ENCODE measurements around the gene TEAD2. TPM values are rescaled to one million over a fixed set of nuclear protein-coding genes. Genes with fewer than 3 reads are reported as not detected.
"Not testable (repeated sequence)": the region's sequence is repeated elsewhere in the genome, so short reads cannot be mapped to it uniquely, and the experiment has no call there.

The TEAD2 gene
- total RNA-seq, 1 experiment from 2014 or later = 121 TPM

DNA sequence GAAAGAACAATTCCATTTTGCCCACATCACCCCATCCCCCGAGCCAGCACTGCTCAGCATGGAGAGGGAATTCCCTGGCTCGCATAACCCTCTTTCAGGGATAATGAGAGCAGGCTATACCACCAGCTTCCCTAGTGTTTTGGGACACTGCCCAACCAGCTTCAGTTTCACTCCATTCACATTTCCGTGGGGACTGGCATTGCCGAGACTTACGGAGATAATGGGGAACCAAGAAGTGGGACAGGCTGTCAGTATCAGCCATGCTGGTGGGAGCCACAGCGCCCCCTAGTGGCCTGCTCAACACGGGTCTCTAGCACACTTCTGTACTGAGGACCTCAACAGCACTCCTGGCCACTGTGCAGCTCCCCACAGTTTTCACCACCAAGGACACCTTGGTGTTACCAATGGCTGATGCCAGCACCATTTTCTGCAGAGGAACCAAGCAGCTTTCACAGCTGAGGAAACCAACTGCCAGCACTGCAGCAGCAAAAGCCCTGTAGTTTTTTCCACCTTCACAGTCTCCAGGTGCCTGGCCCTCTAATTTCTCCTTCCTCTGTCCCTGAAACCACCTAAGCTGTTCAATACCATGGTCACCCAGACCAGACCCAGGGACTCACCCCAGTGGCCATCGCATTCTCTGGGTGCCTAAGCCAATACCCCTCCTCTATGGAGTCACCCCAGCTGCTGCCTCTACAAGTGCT is 60.9 kb downstream of the TEAD2 start:
- Histone ChIP-seq H3K27me3 (replicated peaks; ENCODE audit: insufficient read depth, low read depth, low read length, poor library complexity) (no peaks in the 10 kb centered on the region), H3K4me1 (ENCODE audit: insufficient read depth, low read length, poor library complexity, severe bottlenecking) (no peaks in the 10 kb centered on the region), H3K27ac (ENCODE audit: low read depth, low read length, poor library complexity, severe bottlenecking) (no peak overlapping the region), H3K9me3 (ENCODE audit: low read depth, low read length, poor library complexity, severe bottlenecking) (no peaks in the 10 kb centered on the region), H3K36me3 (ENCODE audit: insufficient read depth, low read length, poor library complexity, severe bottlenecking) (no peaks in the 10 kb centered on the region), H3K4me3 (ENCODE audit: low read depth, low read length, poor library complexity, severe bottlenecking) (peak overlapping the region; percentile 29)
- DNase-seq (ENCODE audit: low spot score) = peak; percentile 83
- TF ChIP-seq, protein P1, sequence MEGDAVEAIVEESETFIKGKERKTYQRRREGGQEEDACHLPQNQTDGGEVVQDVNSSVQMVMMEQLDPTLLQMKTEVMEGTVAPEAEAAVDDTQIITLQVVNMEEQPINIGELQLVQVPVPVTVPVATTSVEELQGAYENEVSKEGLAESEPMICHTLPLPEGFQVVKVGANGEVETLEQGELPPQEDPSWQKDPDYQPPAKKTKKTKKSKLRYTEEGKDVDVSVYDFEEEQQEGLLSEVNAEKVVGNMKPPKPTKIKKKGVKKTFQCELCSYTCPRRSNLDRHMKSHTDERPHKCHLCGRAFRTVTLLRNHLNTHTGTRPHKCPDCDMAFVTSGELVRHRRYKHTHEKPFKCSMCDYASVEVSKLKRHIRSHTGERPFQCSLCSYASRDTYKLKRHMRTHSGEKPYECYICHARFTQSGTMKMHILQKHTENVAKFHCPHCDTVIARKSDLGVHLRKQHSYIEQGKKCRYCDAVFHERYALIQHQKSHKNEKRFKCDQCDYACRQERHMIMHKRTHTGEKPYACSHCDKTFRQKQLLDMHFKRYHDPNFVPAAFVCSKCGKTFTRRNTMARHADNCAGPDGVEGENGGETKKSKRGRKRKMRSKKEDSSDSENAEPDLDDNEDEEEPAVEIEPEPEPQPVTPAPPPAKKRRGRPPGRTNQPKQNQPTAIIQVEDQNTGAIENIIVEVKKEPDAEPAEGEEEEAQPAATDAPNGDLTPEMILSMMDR (conservative IDR thresholded peaks at IDR 0.05; ENCODE audit: low read depth, low read length) = peak; percentile 98
- no peak for TF ChIP-seq EZH2 (IDR thresholded peaks at IDR 0.05; ENCODE audit: borderline replicate concordance, low read depth, low read length, poor library complexity, severe bottlenecking)
- intact Hi-C loops (cut with micrococcal nuclease; ENCODE audit: unreplicated experiment) = no loop called here
- CTCF ChIA-PET = interaction anchor here (1.2 to 1.3 kb wide), 2 partner anchors 35 to 174 kb away, joined by 5 to 25 read pairs; no protein-coding TSS in a partner anchor
- POLR2A ChIA-PET (ENCODE audit: low non-redundant PET) = no interaction called here
- no TSS peak for BruUV-seq (replicated peaks)

- DNase-seq (ENCODE audit: low spot score); intact Hi-C loops (cut with micrococcal nuclease; ENCODE audit: unreplicated experiment); POLR2A ChIA-PET (ENCODE audit: low non-redundant PET); H3K27ac ChIP-seq (ENCODE audit: low read depth, low read length, poor library complexity, severe bottlenecking); H3K4me3 ChIP-seq (ENCODE audit: low read depth, low read length, poor library complexity, severe bottlenecking); H3K4me1 ChIP-seq (ENCODE audit: insufficient read depth, low read length, poor library complexity, severe bottlenecking); H3K27me3 ChIP-seq (replicated peaks; ENCODE audit: insufficient read depth, low read depth, low read length, poor library complexity); BruUV-seq (replicated peaks); H3K36me3 ChIP-seq (ENCODE audit: insufficient read depth, low read length, poor library complexity, severe bottlenecking); H3K9me3 ChIP-seq (ENCODE audit: low read depth, low read length, poor library complexity, severe bottlenecking): not testable (repeated sequence)
- CTCF ChIA-PET = interaction anchor here (0.6 kb wide), 1 partner anchor 15 kb away, joined by 4 read pairs; no protein-coding TSS in a partner anchor
Measured at GRCh38 chr19:49298653-49299052, 63.6 kb downstream of the TEAD2 start.

DNA sequence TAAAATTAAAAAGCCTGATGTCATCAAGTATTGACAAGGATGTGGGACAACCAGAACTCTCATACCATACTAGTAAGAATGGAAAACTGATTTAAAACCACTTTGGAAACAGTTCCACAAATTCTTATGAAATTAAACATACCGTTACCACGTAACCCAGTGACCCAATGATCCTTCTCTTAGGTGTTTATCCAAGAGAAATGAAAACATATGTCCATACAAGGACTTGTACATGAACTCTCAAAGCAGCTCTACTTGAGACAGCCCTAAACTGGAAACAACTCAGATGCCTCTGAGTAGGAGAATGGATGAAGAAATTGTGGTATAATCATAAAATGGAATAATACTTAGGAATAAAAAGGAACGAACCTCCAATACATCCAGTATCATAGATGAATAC is 64.8 kb downstream of the TEAD2 start:
- POLR2A ChIA-PET (ENCODE audit: low non-redundant PET) = no interaction called here
- no peaks in the 10 kb centered on the region for H3K36me3 ChIP-seq (ENCODE audit: insufficient read depth, low read length, poor library complexity, severe bottlenecking)
- intact Hi-C loops (cut with micrococcal nuclease; ENCODE audit: unreplicated experiment) = no loop called here
- TF ChIP-seq, protein P1 (conservative IDR thresholded peaks at IDR 0.05; ENCODE audit: low read depth, low read length) = no peak
- CTCF ChIA-PET = no interaction called here
- H3K9me3 ChIP-seq (ENCODE audit: low read depth, low read length, poor library complexity, severe bottlenecking) = no peaks in the 10 kb centered on the region
- H3K27me3 ChIP-seq (replicated peaks; ENCODE audit: insufficient read depth, low read depth, low read length, poor library complexity) = no peaks in the 10 kb centered on the region
- H3K4me3 ChIP-seq (ENCODE audit: low read depth, low read length, poor library complexity, severe bottlenecking) = no peak overlapping the region
- no TSS peak for BruUV-seq (replicated peaks)
- H3K27ac ChIP-seq (ENCODE audit: low read depth, low read length, poor library complexity, severe bottlenecking) = no peak overlapping the region
- DNase-seq (ENCODE audit: low spot score) = no peak
- no peaks in the 10 kb centered on the region for H3K4me1 ChIP-seq (ENCODE audit: insufficient read depth, low read length, poor library complexity, severe bottlenecking)
